K562 (cell line): ENCODE measurements around the gene CYP24A1. TPM values are rescaled to one million over a fixed set of nuclear protein-coding genes. Genes with fewer than 3 reads are reported as not detected.
A peak's percentile ranks its signal among the peaks of the same experiment; 100 is the strongest.

Source experiments
- ATAC-seq: fragments of 200-7000 bp; cut with Tn5 transposase; 3 replicates; pipeline ENCODE4 v1.9.1; 2020; ENCODE audit warnings: moderate library complexity
- BruUV-seq: library from RNA; stranded (reverse); fragments of 400-500 nt; replicated peaks from 2 replicates; lab custom pipeline; 2021; lab: Mats Ljungman, UMichigan
- CTCF ChIA-PET: fragments of 300-600 bp; formaldehyde crosslinking; extraction: SDS; loops from one replicate; lab custom pipeline; 2021; ENCODE audit warnings: low intra/inter-chr PET ratio; lab: Yijun Ruan, JAX
- POLR2A ChIA-PET: fragments of 300-600, 350-650 bp; sonication (Branson Sonifier 250); formaldehyde crosslinking; extraction: SDS; loops from one replicate; lab custom pipeline; 2021; ENCODE audit warnings: antibody characterized with exemption, inconsistent platforms; lab: Yijun Ruan, JAX
- DNase-seq, 4 experiments: peaks; one replicate each; pipeline versions ENCODE4 v3.0.0 to v3.0.0-alpha.2; 2011 to 2018; ENCODE audit warnings: low spot score in 3 of 4, mixed read lengths in 3 of 4; ENCODE audit errors: extremely low read depth in 1 of 4
- FAIRE-seq: peaks from 2 replicates; lab custom pipeline; 2011; peaks lifted over from hg19 to GRCh38; lab: Jason Lieb, UNC
- H2AFZ ChIP-seq: 2 replicates; pipeline ENCODE4 v1.6.0; 2011; ENCODE audit warnings: low read depth, low read length, control low read depth, inconsistent platforms
- H3K27ac ChIP-seq: fragments of 200-600 bp; 3 replicates; pipeline ENCODE4 v1.8.0; 2011; ENCODE audit warnings: low read depth, mild to moderate bottlenecking, control low read depth, inconsistent platforms, low read length, moderate library complexity, mixed read lengths; ENCODE audit errors: extremely low read depth
- H3K27me3 ChIP-seq, 2 experiments: fragments of 300-600 bp in 1 of 2; 2 replicates in 1 of 2; 3 replicates in 1 of 2; pipeline versions ENCODE4 v1.6.0 to v1.8.0; 2011; ENCODE audit warnings: inconsistent platforms in 2 of 2, low read length in 2 of 2, mild to moderate bottlenecking in 1 of 2, mixed read lengths in 1 of 2, moderate library complexity in 1 of 2; ENCODE audit not compliant: control insufficient read depth in 2 of 2, insufficient read depth in 2 of 2
- H3K36me3 ChIP-seq: fragments of 300-600 bp; 3 replicates; pipeline ENCODE4 v1.8.0; 2011; ENCODE audit warnings: mild to moderate bottlenecking, low read length, inconsistent platforms; ENCODE audit not compliant: control insufficient read depth, insufficient read depth
- H3K4me1 ChIP-seq, 2 experiments: fragments of 200-600 bp in 1 of 2; replicated peaks in 1 of 2; 2 replicates in 1 of 2; 3 replicates in 1 of 2; pipeline versions ENCODE4 v1.5.1 to v1.8.0; 2011; ENCODE audit warnings: inconsistent platforms in 2 of 2, low read length in 2 of 2, mild to moderate bottlenecking in 1 of 2, mixed read lengths in 1 of 2, moderate library complexity in 1 of 2; ENCODE audit not compliant: control insufficient read depth in 2 of 2, insufficient read depth in 2 of 2
- H3K4me2 ChIP-seq: 2 replicates; pipeline ENCODE4 v1.6.1; 2011; ENCODE audit warnings: low read length, control low read depth, inconsistent platforms, mixed read lengths; ENCODE audit not compliant: insufficient read depth
- H3K4me3 ChIP-seq: fragments of 200-600 bp; sonication (generic), shearing (Covaris generic); 2 replicates; pipeline ENCODE4 v1.5.1; 2016; ENCODE audit warnings: control low read depth, inconsistent platforms
- H3K79me2 ChIP-seq: fragments of 200-600 bp; 3 replicates; pipeline ENCODE4 v1.8.0; 2011; ENCODE audit warnings: low read length, inconsistent platforms; ENCODE audit not compliant: control insufficient read depth, insufficient read depth
- H3K9ac ChIP-seq, 2 experiments: 2 replicates each; pipeline versions ENCODE4 v1.6.0 to v1.6.1; 2011; ENCODE audit warnings: low read depth in 2 of 2, low read length in 2 of 2, control low read depth in 1 of 2, inconsistent platforms in 1 of 2, mild to moderate bottlenecking in 1 of 2, mixed read lengths in 1 of 2; ENCODE audit not compliant: insufficient read depth in 1 of 2
- H3K9me1 ChIP-seq: one replicate; pipeline ENCODE4 v1.6.0; 2011; ENCODE audit warnings: inconsistent platforms, mild to moderate bottlenecking, low read length, moderate library complexity; ENCODE audit not compliant: control insufficient read depth, insufficient read depth
- H3K9me3 ChIP-seq: replicated peaks from 2 replicates; pipeline ENCODE4 v1.5.1; 2011; ENCODE audit warnings: low read depth, low read length, inconsistent platforms; ENCODE audit not compliant: control insufficient read depth, insufficient read depth
- H4K20me1 ChIP-seq: replicated peaks from 2 replicates; pipeline ENCODE4 v1.6.1; 2011; ENCODE audit warnings: low read length, inconsistent platforms, mixed read lengths; ENCODE audit not compliant: control insufficient read depth, insufficient read depth
- ATF6 ChIP-seq: sonication (generic); formaldehyde crosslinking; IDR thresholded peaks from 2 replicates; pipeline ENCODE4 v1.4.0; 2020; ENCODE audit warnings: mild to moderate bottlenecking, missing genetic modification reagents
- DPF2 ChIP-seq: fragments of 450-650 bp; IDR thresholded peaks from 2 replicates; pipeline ENCODE4 v1.6.1; 2016
- E2F8 ChIP-seq: fragments of 450-650 bp; IDR thresholded peaks from 2 replicates; pipeline ENCODE4 v1.7.1; 2018; ENCODE audit warnings: mild to moderate bottlenecking, low read depth; ENCODE audit not compliant: partially characterized antibody
- ESRRB ChIP-seq: fragments of 250-450 bp; sonication (Bioruptor Pico); IDR thresholded peaks from 2 replicates; pipeline ENCODE4 v1.5.0; 2020; ENCODE audit warnings: mild to moderate bottlenecking, moderate library complexity, borderline replicate concordance
- JUND ChIP-seq, 2 experiments: IDR thresholded peaks; 2 replicates in 1 of 2; 3 replicates in 1 of 2; pipeline ENCODE4 v1.6.1; 2011; ENCODE audit warnings: borderline replicate concordance in 2 of 2, low read depth in 2 of 2, low read length in 2 of 2, improper control_type of control experiment in 1 of 2, missing biosample characterization in 1 of 2, missing genetic modification characterization in 1 of 2, missing genetic modification reagents in 1 of 2
- NUFIP1 ChIP-seq: fragments of 450-650 bp; IDR thresholded peaks from 2 replicates; pipeline ENCODE4 v1.6.1; 2018; ENCODE audit not compliant: partially characterized antibody
- PCBP1 ChIP-seq: fragments of 200-400 bp; formaldehyde crosslinking; IDR thresholded peaks from 2 replicates; pipeline ENCODE4 v1.6.1; 2018; ENCODE audit warnings: mild to moderate bottlenecking, low read depth, low read length; ENCODE audit not compliant: poor library complexity, severe bottlenecking
- THRAP3 ChIP-seq: fragments of 450-650 bp; IDR thresholded peaks from 2 replicates; pipeline ENCODE4 v1.6.1; 2016; ENCODE audit warnings: mild to moderate bottlenecking, inconsistent platforms, borderline replicate concordance
- ZBTB2 ChIP-seq: fragments of 450-650 bp; IDR thresholded peaks from 2 replicates; pipeline ENCODE4 v1.6.1; 2016; ENCODE audit warnings: antibody characterized with exemption
- ZNF511 ChIP-seq: sonication (generic); formaldehyde crosslinking; IDR thresholded peaks from 2 replicates; pipeline ENCODE4 v1.8.0; 2022; ENCODE audit warnings: mild to moderate bottlenecking, missing genetic modification reagents
- ZNF695 ChIP-seq: fragments of 450-650 bp; formaldehyde crosslinking; IDR thresholded peaks from 2 replicates; pipeline ENCODE4 v1.4.0; 2020; ENCODE audit warnings: mild to moderate bottlenecking, moderate library complexity
- WGBS: fragments of 100-300 bp; shearing (Covaris generic); methylation state at CpG from one replicate; pipeline ENCODE4 v1.1.6; 2016; ENCODE audit warnings: low coverage, mixed read lengths; ENCODE audit not compliant: insufficient coverage; ENCODE audit errors: missing lambda C conversion rate; 5-methylcytosine and 5-hydroxymethylcytosine counted together
- in situ Hi-C: fragments of 300-500 bp; cut with MboI; formaldehyde crosslinking; loops from 4 replicates; pipeline ENCODE4 v1.15.0; 2018; ENCODE audit warnings: inconsistent platforms, mixed read lengths
- intact Hi-C: fragments of 100-400 bp; cut with micrococcal nuclease; formaldehyde crosslinking; loops from 2 replicates; pipeline ENCODE4 v1.14.2; 2022
- polyA plus RNA-seq, 8 experiments: library from polyadenylated mRNA; depleted of rRNA in 4 of 8; stranded (reverse) in 5 of 8; unstranded in 3 of 8; fragments of >200 nt; fragmentation: Nextera tagmentation in 2 of 8; fragmentation: Illumina TruSeq in 1 of 8; extraction: Ambion mirVana in 2 of 8; extraction: Trizol in 1 of 8; gene quantifications; 2 replicates each; pipeline versions ENCODE4 v1.2.1 to v1.2.3, GENCODE V29; 2011 to 2014; ENCODE audit warnings: inconsistent platforms in 1 of 8, missing spikeins in 1 of 8
- total RNA-seq, 7 experiments: library from RNA; depleted of rRNA in 6 of 7; stranded (reverse); fragments of >200 nt in 6 of 7; fragmentation: Illumina TruSeq in 2 of 7; extraction: Trizol in 2 of 7; gene quantifications; 2 replicates each; pipeline versions ENCODE4 v1.2.1 to v1.2.3, GENCODE V29; 2011 to 2021; ENCODE audit warnings: low replicate concordance in 1 of 7

The CYP24A1 gene
- total and polyA plus RNA-seq, 9 of the 15 experiments (the other 6 are each of a cell fraction or from before 2014, with no cell fraction given): 0.04 TPM; not detected in 8

GRCh38 chr20:54199721-54200176, 26.0 kb upstream of the CYP24A1 start:
- no peak overlapping the region for H3K4me2 ChIP-seq
- DNase-seq: peak; percentile 59 to 78 (median 62)
- ChIA-PET CTCF (interaction anchor here (0.5 to 3.1 kb wide), 4 partner anchors 52 to 107 kb away, joined by 3 to 30 read pairs (median 5); no protein-coding TSS in a partner anchor), POLR2A (no interaction called here)
- no peaks in the 10 kb centered on the region for H3K9me1 ChIP-seq
- no peak overlapping the region for H3K9ac ChIP-seq
- no peaks in the 10 kb centered on the region for H3K36me3 ChIP-seq
- BruUV-seq: no TSS peak
- no peaks in the 10 kb centered on the region for H3K4me1 ChIP-seq
- in situ Hi-C loops (loop anchor here (5.0 to 25.0 kb wide), 2 partner anchors 97 to 637 kb away; no protein-coding TSS in a partner anchor), intact Hi-C loops (loop anchor here (1.0 to 10.0 kb wide), 3 partner anchors 103 to 257 kb away; no protein-coding TSS in a partner anchor)
- no peaks in the 10 kb centered on the region for H3K9me3 ChIP-seq
- WGBS: under 1% methylated on average over 7 of the region's 7 CpGs
- peak; percentile 96 for FAIRE-seq
- peaks cover 3 to 21% of the 10 kb centered on the region in 2 experiments; a peak in 3 of 5 replicates for H3K27me3 ChIP-seq
- no peaks in the 10 kb centered on the region for H3K79me2 ChIP-seq
- ATAC-seq: peak; percentile 79
- no peak overlapping the region for H3K27ac ChIP-seq
- H4K20me1 ChIP-seq: no peaks in the 10 kb centered on the region
- H2AFZ ChIP-seq: 0 out of 2 replicates have a peak overlapping the region, but pooled peaks have one; percentile 38
- no peak overlapping the region for H3K4me3 ChIP-seq
- TF ChIP-seq JUND (IDR thresholded peaks at IDR 0.05; ENCODE audit: borderline replicate concordance, low read depth, low read length): 0 out of 2 replicates have a peak, but pooled peaks have one; percentile 23
- no peak for TF ChIP-seq JUND (tag; IDR thresholded peaks at IDR 0.05; ENCODE audit: borderline replicate concordance, low read depth, low read length)
- no peak for TF ChIP-seq ZNF695 (CRISPR knock-in tag)
- TF ChIP-seq E2F8: no peak
- no peak for TF ChIP-seq ZNF511
- no peak for TF ChIP-seq ZBTB2
- no peak for TF ChIP-seq DPF2
- TF ChIP-seq THRAP3: no peak
- TF ChIP-seq PCBP1: no peak
- no peak for TF ChIP-seq NUFIP1
- no peak for TF ChIP-seq ATF6 (CRISPR knock-in tag)
- no peak for TF ChIP-seq ESRRB (CRISPR knock-in tag)
